Measurements from ENCODE around the gene SEMA6A. TPM values are rescaled to one million over a fixed set of nuclear protein-coding genes. Genes with fewer than 3 reads are reported as not detected.

Gene SEMA6A
- total and polyA plus RNA-seq, 9 of the 15 experiments (the other 6 are each of a cell fraction or from before 2014, with no cell fraction given) = 0.04 to 0.42 (median 0.18) TPM; not detected in 5

- no peak overlapping the region for H3K27ac ChIP-seq (ENCODE audit: extremely low read depth, low read depth, low read length)
- BruUV-seq (replicated peaks) = no TSS peak
- H3K9ac ChIP-seq (ENCODE audit: insufficient read depth in 1 of 2, low read depth in 2 of 2, low read length in 2 of 2) = no peak overlapping the region
- POLR2A ChIA-PET = interaction anchor here (0.6 kb wide), 1 partner anchor 10 kb away, joined by 4 read pairs; no protein-coding TSS in a partner anchor
- H3K4me2 ChIP-seq (ENCODE audit: insufficient read depth, low read length) = no peak overlapping the region
- H4K20me1 ChIP-seq (replicated peaks; ENCODE audit: control insufficient read depth, insufficient read depth, low read length) = no peaks in the 10 kb centered on the region
- H3K27me3 ChIP-seq (ENCODE audit: control insufficient read depth in 2 of 2, insufficient read depth in 2 of 2, low read length in 2 of 2) = no peaks in the 10 kb centered on the region
- H2AFZ ChIP-seq (ENCODE audit: low read depth, low read length) = no peak overlapping the region
- DNase-seq (ENCODE audit: extremely low read depth in 1 of 4, low spot score in 3 of 4) (no peak), ATAC-seq (no peak), FAIRE-seq (no peak)
- no peaks in the 10 kb centered on the region for H3K36me3 ChIP-seq (ENCODE audit: control insufficient read depth, insufficient read depth, low read length)
- no peaks in the 10 kb centered on the region for H3K9me1 ChIP-seq (ENCODE audit: control insufficient read depth, insufficient read depth, low read length)
- 0% methylated on average over 1 of the region's 1 CpG for WGBS (ENCODE audit: insufficient coverage, low coverage, missing lambda C conversion rate)
- no peaks in the 10 kb centered on the region for H3K4me1 ChIP-seq (replicated peaks in 1 of 2; ENCODE audit: control insufficient read depth in 2 of 2, insufficient read depth in 2 of 2, low read length in 2 of 2)
- in situ Hi-C loops (cut with MboI) (no loop called here), intact Hi-C loops (cut with micrococcal nuclease) (no loop called here)
- CTCF ChIA-PET (ENCODE audit: low intra/inter-chr PET ratio) = no interaction called here
- H3K4me3 ChIP-seq = no peak overlapping the region
- no peaks in the 10 kb centered on the region for H3K79me2 ChIP-seq (ENCODE audit: control insufficient read depth, insufficient read depth, low read length)
- no peaks in the 10 kb centered on the region for H3K9me3 ChIP-seq (replicated peaks; ENCODE audit: control insufficient read depth, insufficient read depth, low read depth, low read length)
- TF ChIP-seq ZKSCAN8 (CRISPR knock-in tag; IDR thresholded peaks at IDR 0.05) (no peak), NFIC (IDR thresholded peaks at IDR 0.05) (no peak), ZBTB40 (IDR thresholded peaks at IDR 0.05) (no peak), ZBTB40 (CRISPR knock-in tag; IDR thresholded peaks at IDR 0.05) (no peak), GTF2A2 (tag; IDR thresholded peaks at IDR 0.05) (no peak), ZSCAN29 (IDR thresholded peaks at IDR 0.05) (no peak), EWSR1 (IDR thresholded peaks at IDR 0.05; ENCODE audit: borderline replicate concordance, low read depth, partially characterized antibody) (no peak), SREBF1 (IDR thresholded peaks at IDR 0.05; ENCODE audit: borderline replicate concordance, low read depth, low read length) (no peak), ZBTB43 (CRISPR knock-in tag; IDR thresholded peaks at IDR 0.05) (no peak), ZNF133 (CRISPR knock-in tag; IDR thresholded peaks at IDR 0.05) (no peak), SMAD1 (IDR thresholded peaks at IDR 0.05; ENCODE audit: low read depth, low read length, partially characterized antibody) (no peak), MEF2D (tag; conservative IDR thresholded peaks at IDR 0.05; ENCODE audit: low read depth) (no peak)
Measured at GRCh38 chr5:116482394-116482793, 92.2 kb downstream of the SEMA6A start.

Data from K562 (cell line).